ENCODE data around the gene P3H1.
"Not testable (repeated sequence)": the region's sequence is repeated elsewhere in the genome, so short reads cannot be mapped to it uniquely, and the experiment has no call there.

Gene P3H1

GRCh38 chr1:42773420-42773819 lies 6.6 kb upstream of the P3H1 start:
- DNase-seq (ENCODE audit: low read depth), result no peak

- DNase-seq (ENCODE audit: low read depth), result no peak
These were observed 3.0 kb upstream of the P3H1 start for GRCh38 chr1:42769811-42770210.

GRCh38 chr1:42768172-42768571 lies 1.3 kb upstream of the P3H1 start:
- no peak for DNase-seq (ENCODE audit: low read depth)

- DNase-seq (ENCODE audit: low read depth), result no peak
These were observed 727 bp upstream of the P3H1 start for GRCh38 chr1:42767510-42768000.

GRCh38 chr1:42765832-42766740 lies 742 bp downstream of the P3H1 start:
- no peak for DNase-seq (ENCODE audit: low read depth)

- DNase-seq (ENCODE audit: low read depth), result no peak
These were observed 1.6 kb downstream of the P3H1 start for GRCh38 chr1:42765269-42765668.

- no peak for DNase-seq (ENCODE audit: low read depth)
These were observed 4.6 kb downstream of the P3H1 start for GRCh38 chr1:42762269-42762668.

- DNase-seq (ENCODE audit: low read depth), result no peak
These were observed 5.3 kb downstream of the P3H1 start for GRCh38 chr1:42761567-42761966.

GRCh38 chr1:42759114-42759513 lies 7.7 kb downstream of the P3H1 start:
- DNase-seq (ENCODE audit: low read depth), result no peak

- no peak for DNase-seq (ENCODE audit: low read depth)
These were observed 8.2 kb downstream of the P3H1 start for GRCh38 chr1:42758641-42759040.

- DNase-seq (ENCODE audit: low read depth), result no peak
These were observed 8.9 kb downstream of the P3H1 start for GRCh38 chr1:42757892-42758275.

- DNase-seq (ENCODE audit: low read depth), result no peak
These were observed 9.6 kb downstream of the P3H1 start for GRCh38 chr1:42756956-42757891.

- DNase-seq (ENCODE audit: low read depth), result no peak
These were observed 13.8 kb downstream of the P3H1 start for GRCh38 chr1:42753070-42753469.

- no peak for DNase-seq (ENCODE audit: low read depth)
These were observed 14.5 kb downstream of the P3H1 start for GRCh38 chr1:42752284-42752683.

- not testable (repeated sequence) for DNase-seq (ENCODE audit: low read depth)
These were observed 15.2 kb downstream of the P3H1 start for GRCh38 chr1:42751511-42752070.

- no peak for DNase-seq (ENCODE audit: low read depth)
These were observed 16.8 kb downstream of the P3H1 start for GRCh38 chr1:42750041-42750440.

- no peak for DNase-seq (ENCODE audit: low read depth)
These were observed 18.1 kb downstream of the P3H1 start for GRCh38 chr1:42748461-42749410.

GRCh38 chr1:42748021-42748420 lies 18.8 kb downstream of the P3H1 start:
- DNase-seq (ENCODE audit: low read depth), result no peak

GRCh38 chr1:42747125-42747524 lies 19.7 kb downstream of the P3H1 start:
- DNase-seq (ENCODE audit: low read depth), result peak; percentile 42

GRCh38 chr1:42746436-42747105 lies 20.3 kb downstream of the P3H1 start:
- no peak for DNase-seq (ENCODE audit: low read depth)

GRCh38 chr1:42745851-42746250 lies 21.0 kb downstream of the P3H1 start:
- DNase-seq (ENCODE audit: low read depth), result no peak
